HG03066 (cell line): ENCODE measurements around the gene WDR49.

Experiments
- ATAC-seq: cut with Tn5 transposase; IDR thresholded peaks from one replicate; pipeline ENCODE4 v1.9.1; 2021; ENCODE audit warnings: low read depth; ENCODE audit not compliant: unreplicated experiment

Gene WDR49

DNA sequence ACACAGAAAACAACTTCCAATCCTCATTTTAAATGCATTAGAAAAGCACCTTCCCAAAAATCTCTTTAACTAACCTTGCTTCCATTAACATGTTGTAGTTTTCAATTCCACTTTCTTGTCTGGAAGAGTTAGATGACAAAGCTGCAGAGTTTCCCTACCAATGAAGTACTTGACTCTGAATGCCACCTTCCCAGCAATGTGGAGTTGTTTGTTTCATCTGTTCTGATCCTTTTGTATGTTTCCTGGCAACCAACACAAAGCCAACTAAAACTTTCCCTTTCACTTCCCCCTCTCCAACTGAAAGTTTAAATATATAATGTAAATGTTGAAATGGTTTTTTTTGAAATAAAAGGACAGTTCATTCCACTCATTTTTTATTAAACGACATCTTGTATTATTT is at the start of gene WDR49:
Gene WDR49, minus strand, starts transcription at position 183 of the 400 bp plus-strand sequence. CDS start 517 bp downstream, outside the sequence.
- ATAC-seq: no peak

DNA sequence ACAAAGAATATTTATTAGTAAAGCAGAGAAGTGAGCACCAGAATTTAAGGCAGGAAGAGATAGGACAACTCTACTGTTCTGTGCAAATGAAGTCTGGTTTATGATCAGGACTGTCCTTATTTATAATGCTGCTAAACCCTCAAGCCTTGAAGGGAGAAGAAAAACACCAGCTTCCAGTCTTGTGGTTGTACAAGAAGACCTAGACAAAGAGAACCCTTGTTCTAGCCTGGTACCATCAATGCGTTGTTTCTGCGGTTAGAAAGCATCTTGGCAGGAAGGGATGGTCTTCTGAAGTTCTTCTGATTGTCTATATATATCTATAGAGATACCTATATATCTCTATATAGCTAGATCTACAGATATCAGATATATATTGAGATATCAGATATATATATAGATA is 47.2 kb upstream of the WDR49 start:
- ATAC-seq: no peak

DNA sequence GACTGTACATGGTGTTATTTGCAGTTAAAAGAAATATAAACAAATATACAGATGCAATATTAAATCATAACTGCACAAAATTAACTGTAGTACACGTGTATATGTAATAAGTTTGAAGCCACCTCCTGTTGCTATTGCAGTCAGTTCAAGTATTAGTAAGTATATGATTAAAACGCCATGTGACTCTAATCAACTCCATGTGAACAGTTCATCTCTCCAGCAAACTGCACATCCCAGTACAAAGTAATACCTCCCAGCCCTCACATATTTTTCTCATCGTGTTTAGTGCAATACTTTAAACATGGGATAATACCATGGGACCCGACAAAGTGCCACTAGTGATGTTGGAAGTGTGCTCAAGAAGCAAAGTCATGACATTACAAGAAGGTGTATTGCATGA is 46.3 kb upstream of the WDR49 start:
- no peak for ATAC-seq

DNA sequence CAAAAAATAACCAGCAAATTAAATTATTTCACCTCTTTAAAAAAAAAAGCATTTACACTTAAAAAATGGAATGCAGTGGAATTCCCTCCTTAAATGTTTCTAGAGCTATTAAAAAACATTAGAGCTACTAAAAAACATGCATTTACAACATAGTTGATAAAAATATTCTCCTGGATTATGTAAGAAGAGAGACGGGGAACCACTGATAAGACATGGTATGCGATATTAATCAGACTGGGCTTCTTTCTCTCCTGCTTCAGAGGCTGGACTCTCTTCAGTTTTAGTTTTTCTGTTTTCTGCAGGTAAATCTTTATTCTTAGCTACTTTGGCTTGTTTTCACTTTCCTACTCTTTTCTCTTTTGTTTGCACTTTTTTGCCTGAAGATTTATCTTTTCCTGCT is 40.4 kb upstream of the WDR49 start:
- no peak for ATAC-seq

DNA sequence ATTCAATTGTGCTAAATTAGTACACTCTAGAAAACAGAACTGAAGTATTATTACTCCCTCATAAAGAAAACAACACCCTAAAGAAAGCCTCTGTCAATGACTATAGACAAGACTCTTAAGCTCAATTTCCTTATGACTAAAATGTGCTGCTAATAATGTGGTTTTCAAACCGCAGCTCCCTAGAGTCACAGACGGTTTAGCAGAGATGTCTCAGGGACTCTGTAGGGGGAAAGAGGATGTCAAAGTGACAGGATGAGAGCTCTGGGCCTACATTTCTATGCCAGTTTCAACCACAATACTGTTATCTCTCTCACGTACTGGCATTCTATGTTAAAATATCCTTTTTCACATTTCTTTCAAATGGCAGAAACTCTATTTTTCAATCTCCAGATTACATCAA is 37.6 kb upstream of the WDR49 start:
- peak; percentile 100 for ATAC-seq

DNA sequence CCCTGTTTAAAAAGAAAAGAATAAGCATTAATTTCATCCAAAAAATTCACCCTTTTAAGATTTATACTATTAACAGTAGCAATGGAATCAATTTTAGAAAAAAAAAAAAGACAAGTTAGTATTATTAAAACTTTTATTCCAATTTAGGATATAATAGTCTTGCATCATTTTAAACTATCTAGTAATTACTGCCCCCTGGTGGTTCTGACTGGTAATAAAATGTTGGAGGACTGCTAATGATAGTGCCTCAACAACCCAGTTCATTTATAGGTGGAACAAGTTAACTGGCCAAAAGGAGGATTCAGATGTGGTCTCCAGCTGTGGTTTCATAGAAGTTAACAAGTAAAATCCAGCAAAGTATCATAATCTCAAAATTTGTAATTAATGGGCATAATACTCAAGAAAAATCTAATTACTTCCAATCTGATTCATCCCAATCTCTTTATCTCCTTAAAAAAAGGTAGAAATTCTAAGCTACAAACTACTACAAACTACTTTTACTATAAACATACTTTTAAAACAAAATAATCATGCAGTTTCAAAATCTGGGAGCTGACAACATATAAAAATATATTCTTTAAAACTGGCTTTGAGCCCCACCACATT is 30.7 kb upstream of the WDR49 start:
- peak; percentile 91 for ATAC-seq

DNA sequence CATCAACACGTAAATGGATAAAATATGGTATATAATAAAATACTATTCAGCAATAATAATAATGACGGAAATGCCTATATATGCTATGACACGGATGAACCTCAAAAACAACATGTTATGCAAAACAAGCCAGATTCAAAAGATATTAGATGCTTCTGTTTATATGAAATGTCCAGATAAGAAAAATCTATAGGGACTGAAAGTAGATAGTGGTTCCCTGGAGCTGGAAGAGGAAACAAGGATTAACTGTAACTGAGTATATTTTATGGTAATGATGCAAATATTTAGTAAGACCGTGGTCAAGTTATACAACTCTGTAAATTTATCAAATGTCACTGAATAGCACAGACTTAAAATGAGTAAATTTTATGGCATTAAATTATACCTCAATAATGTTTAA is 25.8 kb upstream of the WDR49 start:
- no peak for ATAC-seq

DNA sequence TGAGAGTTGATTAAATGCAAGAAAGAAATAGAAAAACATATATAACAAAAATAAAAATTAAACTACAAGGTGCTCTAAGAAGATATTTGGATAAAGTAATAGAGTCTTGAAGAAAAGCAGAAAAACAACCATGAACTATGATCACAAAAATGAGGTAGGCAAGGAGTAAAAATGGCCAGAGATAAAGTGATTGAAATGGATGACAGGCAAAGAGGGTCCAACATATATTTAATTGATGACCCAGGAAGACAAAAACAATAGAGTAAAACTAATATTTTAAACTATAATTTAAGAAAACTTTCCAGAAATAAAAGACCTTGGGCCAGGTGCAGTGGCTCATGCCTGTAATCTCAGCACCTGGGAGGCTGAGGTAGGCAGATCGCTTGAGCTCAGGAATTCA is 22.1 kb upstream of the WDR49 start:
- ATAC-seq: no peak

DNA sequence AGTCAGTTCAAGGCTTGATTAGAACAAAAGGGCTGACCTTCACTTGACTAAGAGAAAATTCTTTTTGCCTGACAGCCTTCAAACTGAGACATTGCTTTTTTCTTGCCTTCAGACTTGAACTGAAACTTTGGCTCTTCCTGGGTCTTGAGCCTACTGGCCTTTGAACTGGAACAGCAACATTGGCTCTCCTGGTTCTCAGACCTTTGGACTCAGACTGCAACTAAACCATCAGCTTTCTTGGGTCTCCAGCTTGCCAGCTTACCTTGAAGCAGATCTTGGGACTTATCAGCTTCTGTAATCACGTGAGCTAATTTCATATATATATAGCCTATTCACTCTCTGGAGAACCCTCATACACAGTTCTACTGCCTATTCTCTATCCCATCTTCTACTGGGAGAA is 19.5 kb upstream of the WDR49 start:
- ATAC-seq: no peak

DNA sequence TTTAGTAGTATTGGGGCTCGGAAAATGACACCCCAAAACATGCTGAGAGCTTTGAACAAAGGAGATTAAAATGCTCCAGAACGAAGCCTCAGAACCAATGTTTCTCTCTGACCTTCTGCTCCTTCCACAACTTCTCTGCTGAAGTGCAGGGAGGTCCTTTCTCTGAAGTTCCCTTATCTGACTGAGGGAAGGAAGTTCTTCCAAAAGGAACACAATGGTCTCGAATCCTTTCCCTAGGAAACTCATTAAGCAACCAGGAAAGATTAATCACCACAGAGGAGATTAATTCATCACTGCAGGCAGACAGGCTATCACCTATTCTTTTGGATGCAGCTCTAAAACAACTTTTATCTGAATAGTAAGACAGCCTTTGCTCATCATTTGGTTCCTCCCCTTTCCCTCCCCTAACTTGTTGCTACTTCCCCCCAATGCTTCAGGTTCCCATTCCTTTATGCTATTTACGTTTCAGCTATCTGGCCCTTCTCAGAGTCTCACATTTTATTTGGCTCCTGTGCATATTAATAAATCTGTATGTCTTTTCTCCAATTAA is 18.2 kb upstream of the WDR49 start:
- ATAC-seq: no peak

DNA sequence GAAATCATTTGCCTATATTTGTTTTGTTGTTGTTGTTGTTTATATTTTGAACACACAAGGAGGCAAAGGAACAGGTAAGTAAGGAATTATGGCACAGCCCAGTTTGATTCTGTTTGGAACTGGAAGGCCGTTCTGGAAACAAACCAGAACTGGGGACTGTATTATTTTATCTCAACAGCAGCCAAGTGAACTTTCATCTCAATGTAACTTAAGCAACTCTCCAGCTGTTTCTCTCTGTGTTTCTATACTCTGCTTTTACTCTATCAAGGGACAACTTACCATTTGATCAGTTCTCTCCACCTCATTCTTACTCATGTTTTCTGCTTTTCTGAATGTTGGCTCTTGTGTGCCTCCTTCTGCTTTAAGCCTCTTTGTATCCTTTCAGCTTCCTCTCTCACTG is 16.0 kb upstream of the WDR49 start:
- ATAC-seq: no peak

DNA sequence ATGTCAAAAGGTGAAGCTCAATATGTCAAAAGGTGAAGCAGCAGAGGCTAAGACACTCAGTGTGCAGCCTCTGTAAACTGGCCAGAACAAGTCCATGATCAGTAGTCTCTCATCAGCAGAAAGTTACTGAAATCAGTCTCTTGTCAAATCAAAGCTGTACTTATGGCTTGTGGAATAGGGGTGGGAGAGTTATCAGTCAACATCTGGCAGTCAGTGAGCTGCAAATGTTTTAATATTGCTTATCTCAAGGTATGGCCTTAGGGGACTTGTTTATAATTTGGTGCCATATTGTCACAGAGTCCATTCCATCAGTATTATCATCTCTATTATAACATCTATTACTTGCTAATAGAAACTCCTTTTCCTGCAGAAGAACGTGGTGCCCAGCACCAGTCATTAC is 14.9 kb upstream of the WDR49 start:
- no peak for ATAC-seq

DNA sequence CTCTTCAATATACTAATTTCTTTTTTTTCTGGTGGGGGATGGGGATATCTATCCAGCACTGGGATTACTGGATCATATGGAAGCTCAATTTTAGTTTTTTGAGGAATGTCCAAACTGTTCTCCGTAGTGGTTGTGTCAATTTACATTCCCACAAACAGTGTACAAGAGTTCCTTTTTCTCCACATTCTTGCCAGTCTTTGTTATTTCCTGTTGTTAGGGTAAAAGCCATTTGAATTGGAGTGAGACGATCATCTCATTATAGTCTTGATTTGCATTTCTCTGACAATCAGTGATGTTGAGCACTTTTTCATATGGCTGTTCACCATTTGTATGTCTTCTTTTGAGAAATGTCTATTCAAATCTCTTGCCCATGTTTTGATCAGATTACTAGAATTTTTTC is 12.8 kb upstream of the WDR49 start:
- no peak for ATAC-seq

DNA sequence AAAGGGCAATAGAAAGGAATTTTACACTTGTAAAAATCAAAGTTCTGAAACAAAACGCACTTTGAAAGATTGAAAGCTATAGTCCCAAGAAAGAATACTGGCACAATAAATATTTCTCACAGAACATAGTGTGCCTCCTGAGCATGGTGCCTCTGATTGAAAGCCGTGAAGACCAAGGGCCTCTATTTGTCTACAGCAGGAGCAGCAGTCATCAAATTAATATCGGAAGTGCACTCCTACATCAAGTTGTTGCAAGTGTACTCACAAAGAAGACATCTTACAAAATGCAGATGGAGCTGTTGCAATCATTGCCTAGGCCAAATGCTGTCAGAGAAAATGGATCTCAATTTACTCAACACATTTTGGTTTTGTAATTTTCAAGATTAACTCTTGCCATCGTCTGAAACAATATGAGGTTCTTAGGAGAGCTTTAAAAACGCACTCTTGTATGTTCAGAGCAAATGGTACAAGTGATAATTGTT is 9.2 kb upstream of the WDR49 start:
- ATAC-seq: no peak

DNA sequence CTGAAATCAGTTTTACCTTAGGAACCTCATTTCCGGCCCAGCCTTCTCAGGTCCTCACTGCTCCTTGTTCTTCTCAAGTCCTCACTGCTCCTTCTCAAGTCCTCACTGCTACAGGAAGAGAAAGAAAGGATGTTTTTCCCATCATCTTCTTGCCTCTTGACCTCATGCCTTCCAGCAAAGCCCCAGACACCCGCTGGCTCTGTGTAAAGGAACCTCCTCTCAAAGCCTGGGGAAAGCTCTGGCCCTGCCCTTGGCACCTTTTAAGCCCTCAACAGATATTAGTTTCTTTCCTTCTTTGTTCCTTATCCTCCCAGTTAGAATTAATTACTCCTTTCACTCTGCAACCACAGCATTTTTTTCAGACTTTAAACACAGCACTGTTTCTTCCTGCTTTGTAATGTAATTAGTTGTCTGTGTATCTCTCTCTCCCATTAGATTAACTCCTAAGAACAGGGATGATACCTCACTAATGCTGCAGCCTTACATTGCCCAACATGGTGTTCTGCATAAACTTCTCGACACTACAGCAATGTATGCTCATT is 4.0 kb upstream of the WDR49 start:
- ATAC-seq: no peak

DNA sequence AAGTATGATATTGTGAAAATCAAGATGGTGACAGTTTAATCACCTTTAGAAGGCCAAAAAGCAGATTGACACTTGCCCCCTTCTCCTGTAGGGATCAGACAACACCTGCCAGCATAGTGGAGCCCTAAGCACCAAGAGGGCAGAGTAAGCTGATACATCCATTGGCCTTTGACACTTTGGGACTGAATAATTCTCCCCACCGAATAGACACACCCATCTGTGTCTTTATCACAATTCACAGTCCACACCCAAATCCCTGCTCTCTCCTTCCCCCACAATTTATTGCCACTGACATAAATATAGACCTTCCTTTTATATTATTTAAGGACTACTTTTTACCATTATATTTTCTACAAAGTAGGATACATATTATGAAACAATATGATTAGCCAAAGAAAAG is 3.1 kb upstream of the WDR49 start:
- ATAC-seq: no peak

DNA sequence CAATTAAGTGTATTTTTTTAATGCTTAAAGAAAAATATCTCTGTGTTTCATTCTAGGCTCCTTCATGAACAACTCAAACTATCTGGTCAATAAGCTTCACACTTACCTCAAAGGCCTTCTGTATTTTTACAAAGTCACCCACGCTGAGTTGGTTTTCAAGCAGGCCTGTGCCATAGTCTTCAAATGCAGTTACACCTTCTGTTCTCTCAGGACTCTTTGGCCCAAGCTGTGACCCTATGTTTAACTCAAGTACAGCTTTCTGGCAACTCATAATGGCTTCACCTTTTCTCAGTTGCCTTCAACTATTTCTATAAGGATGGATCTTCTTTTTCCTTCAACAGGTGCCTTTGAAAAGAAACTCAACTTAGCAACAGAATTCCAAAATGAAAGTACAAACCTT is 587 bp downstream of the WDR49 start:
- no peak for ATAC-seq

DNA sequence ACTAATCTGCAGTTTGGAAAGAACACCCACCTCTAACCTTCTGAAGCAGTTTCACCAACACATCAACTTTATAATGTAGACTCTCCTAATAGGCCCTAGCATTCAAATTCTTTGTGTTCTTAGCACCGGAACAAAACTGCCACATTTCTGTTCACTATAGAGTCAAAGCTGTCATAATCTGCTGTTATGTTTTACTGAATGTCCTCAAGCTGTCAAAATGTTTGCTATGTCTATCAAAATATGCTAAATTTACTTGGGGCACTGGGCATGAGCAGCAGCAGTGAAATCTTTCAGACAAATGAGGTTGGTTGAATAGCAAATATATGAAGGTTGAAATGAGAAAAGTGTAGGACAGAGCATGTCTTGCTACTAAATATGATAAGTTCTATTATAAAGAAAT is 1.9 kb downstream of the WDR49 start:
- no peak for ATAC-seq

DNA sequence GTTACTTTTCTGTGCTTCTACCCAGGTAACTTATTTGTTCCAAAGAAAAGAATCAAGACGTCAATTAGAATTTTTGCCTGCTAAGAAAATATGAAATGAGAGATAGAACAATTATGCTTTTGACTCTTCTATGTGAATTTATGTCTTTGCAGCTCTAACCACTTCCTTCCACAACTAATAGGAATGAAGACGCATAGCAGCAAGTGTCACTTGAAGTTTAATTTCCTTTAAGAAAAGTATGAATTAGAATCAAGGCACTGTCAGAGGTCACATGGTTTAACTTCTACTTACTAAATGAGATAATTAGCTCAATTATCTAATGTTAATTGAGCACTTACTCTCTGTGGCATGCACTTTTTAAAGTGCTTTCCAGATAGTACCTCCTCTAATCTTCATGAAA is 3.3 kb downstream of the WDR49 start:
- no peak for ATAC-seq

DNA sequence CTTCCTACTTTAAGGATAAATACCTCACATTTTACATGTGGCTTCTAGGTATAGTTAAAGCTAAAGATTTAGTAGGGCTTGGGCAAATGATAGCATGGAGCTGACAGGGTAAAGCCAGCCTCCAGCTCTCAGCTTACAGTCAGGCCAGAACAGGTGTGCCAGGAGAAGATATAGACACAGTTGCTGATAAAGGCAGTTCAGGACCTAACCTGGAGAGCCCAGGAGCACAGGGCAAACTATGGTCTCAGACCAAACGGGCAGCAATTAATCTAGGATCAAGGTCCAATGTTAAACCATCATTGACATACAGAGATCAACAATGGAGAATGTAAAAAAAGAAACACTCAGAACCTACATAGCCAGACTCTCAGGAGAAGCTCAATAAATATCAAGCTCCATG is 4.0 kb downstream of the WDR49 start:
- no peak for ATAC-seq

DNA sequence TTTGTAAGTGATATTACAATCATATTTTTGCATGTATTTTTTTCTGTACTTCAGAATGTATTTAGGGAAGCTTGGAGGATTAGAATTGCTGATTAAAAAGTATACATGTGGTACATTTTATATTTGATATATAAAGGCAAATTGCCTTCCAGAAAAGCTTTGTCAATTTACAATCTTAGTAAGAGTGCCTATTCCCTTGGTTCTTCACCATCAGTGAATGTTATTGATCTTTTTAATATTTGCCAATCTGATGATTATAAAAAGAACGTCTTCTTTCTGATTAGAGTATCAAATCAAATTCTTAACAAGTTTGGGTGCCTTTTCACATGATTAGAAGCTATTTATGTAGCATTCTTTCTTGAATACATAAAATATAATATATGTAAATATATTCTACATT is 9.1 kb downstream of the WDR49 start:
- ATAC-seq: no peak

DNA sequence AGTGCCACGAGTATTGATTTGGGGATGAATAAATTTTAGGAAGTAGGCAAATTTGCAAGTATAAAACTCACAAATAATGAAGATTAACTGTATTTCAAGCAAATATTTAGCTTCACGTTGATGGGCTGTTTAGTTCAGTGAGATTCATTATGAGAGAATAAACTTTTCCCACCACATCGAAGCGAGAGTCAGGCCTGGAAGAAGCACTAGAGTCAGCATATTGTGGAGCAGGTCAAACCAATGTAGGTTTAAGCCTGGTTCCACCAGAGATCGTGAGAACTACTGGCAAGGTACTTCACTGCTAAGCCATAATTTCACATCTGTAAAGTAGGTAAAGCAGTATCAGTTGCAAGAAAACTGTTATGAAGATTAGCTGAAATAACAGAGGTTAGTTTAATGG is 22.3 kb downstream of the WDR49 start:
- ATAC-seq: no peak

DNA sequence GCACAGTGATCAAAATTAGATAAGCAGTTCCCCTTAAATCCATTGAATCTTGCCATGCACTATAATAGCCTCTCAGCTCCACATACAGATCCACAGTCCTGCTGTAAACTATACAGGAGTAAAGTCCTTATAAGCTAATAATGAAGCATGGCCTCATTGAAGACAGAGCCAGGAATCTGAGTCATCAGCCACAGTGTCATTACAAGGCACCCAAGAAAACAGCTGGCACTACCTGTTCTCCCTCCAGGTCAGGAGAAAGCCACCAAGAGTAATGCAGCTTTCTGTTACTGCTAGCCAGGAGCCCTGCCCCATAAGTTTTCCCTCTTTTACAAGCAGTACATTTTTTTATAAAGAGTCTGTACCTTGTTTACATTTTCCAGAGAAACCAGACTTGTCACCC is 27.3 kb downstream of the WDR49 start:
- ATAC-seq: no peak
